PC-3 (cell line): ENCODE results near the gene ADAMTS9. TPM values are rescaled to one million over a fixed set of nuclear protein-coding genes. Genes with fewer than 3 reads are reported as not detected.

Source experiments
- ATAC-seq: fragments of 200-7000 bp; cut with Tn5 transposase; 2 replicates; pipeline ENCODE4 v1.9.1; 2020; ENCODE audit warnings: mild to moderate bottlenecking, moderate library complexity
- BruUV-seq: library from RNA; stranded (reverse); fragments of 400-500 nt; replicated peaks from 2 replicates; lab custom pipeline; 2021; lab: Mats Ljungman, UMichigan
- CTCF ChIA-PET: fragments of 300-600 bp; sonication (Branson Sonifier 250); formaldehyde crosslinking; loops from one replicate; lab custom pipeline; 2022; ENCODE audit warnings: antibody characterized with exemption; lab: Charles Lee
- POLR2A ChIA-PET: fragments of 300-600 bp; sonication (Branson Sonifier 250); formaldehyde crosslinking; loops from one replicate; lab custom pipeline; 2022; ENCODE audit warnings: antibody characterized with exemption; ENCODE audit not compliant: unreplicated experiment; lab: Charles Lee
- DNase-seq: peaks from one replicate; pipeline ENCODE4 v3.0.0-alpha.2; 2015
- H2AFZ ChIP-seq: fragments of 300-600 bp; sonication (generic); 2 replicates; pipeline ENCODE4 v1.6.0; 2016; ENCODE audit warnings: antibody characterized with exemption, low read length
- H3F3A ChIP-seq: fragments of 300-600 bp; sonication (generic); one replicate; pipeline ENCODE4 v1.6.0; 2017; ENCODE audit warnings: antibody characterized with exemption, low read length, control low read depth, mild to moderate bottlenecking; ENCODE audit not compliant: unreplicated experiment
- H3K27ac ChIP-seq: fragments of 300-600 bp; sonication (generic); 2 replicates; pipeline ENCODE4 v1.5.1; 2016; ENCODE audit warnings: mild to moderate bottlenecking, low read length
- H3K27me3 ChIP-seq: fragments of 300-600 bp; sonication (generic); 2 replicates; pipeline ENCODE4 v1.6.1; 2016; ENCODE audit warnings: low read length, mixed read lengths
- H3K36me3 ChIP-seq: fragments of 300-600 bp; sonication (generic); 2 replicates; pipeline ENCODE4 v1.6.1; 2016; ENCODE audit warnings: low read depth, mixed run types, low read length, mixed read lengths
- H3K4me1 ChIP-seq: fragments of 300-600 bp; sonication (generic); 2 replicates; pipeline ENCODE4 v1.5.1; 2016; ENCODE audit warnings: low read length; ENCODE audit not compliant: insufficient read depth
- H3K4me2 ChIP-seq: fragments of 300-600 bp; sonication (generic); 2 replicates; pipeline ENCODE4 v1.6.0; 2016; ENCODE audit warnings: low read length
- H3K4me3 ChIP-seq: fragments of 300-600 bp; sonication (generic); 2 replicates; pipeline ENCODE4 v1.5.1; 2016; ENCODE audit warnings: mild to moderate bottlenecking, low read length, mixed read lengths
- H3K79me2 ChIP-seq: fragments of 300-600 bp; sonication (generic); 2 replicates; pipeline ENCODE4 v1.6.1; 2017; ENCODE audit warnings: low read length, mixed read lengths
- H3K9ac ChIP-seq: fragments of 300-600 bp; sonication (generic); 2 replicates; pipeline ENCODE4 v1.6.0; 2016; ENCODE audit warnings: mild to moderate bottlenecking, low read length
- H3K9me2 ChIP-seq: fragments of 300-600 bp; sonication (generic); replicated peaks from 2 replicates; pipeline ENCODE4 v1.6.1; 2016; ENCODE audit warnings: mixed run types, low read length, mixed read lengths
- H3K9me3 ChIP-seq: fragments of 300-600 bp; sonication (generic); 2 replicates; pipeline ENCODE4 v1.6.1; 2016; ENCODE audit warnings: low read length, mixed read lengths
- H4K20me1 ChIP-seq: fragments of 300-600 bp; sonication (generic); 2 replicates; pipeline ENCODE4 v1.6.1; 2016; ENCODE audit warnings: low read length, mixed read lengths
- CTCF ChIP-seq: fragments of 300-600 bp; sonication (generic); conservative IDR thresholded peaks from 2 replicates; pipeline ENCODE4 v1.5.1; 2017; ENCODE audit warnings: antibody characterized with exemption, low read depth, mild to moderate bottlenecking, low read length
- EZH2 ChIP-seq: fragments of 300-600 bp; sonication (generic); IDR thresholded peaks from one replicate; pipeline ENCODE4 v1.6.1; 2017; ENCODE audit warnings: antibody characterized with exemption, mild to moderate bottlenecking, low read length; ENCODE audit not compliant: unreplicated experiment
- EZH2phosphoT487 ChIP-seq: fragments of 300-600 bp; sonication (generic); IDR thresholded peaks from 2 replicates; pipeline ENCODE4 v1.6.1; 2018; ENCODE audit warnings: mild to moderate bottlenecking, antibody characterized with exemption, low read length, borderline replicate concordance
- intact Hi-C: fragments of 100-400 bp; cut with micrococcal nuclease; formaldehyde crosslinking; loops from 2 replicates; pipeline ENCODE4 v1.9.0; 2023
- total RNA-seq: library from RNA; depleted of rRNA; stranded (reverse); fragments of >200 nt; gene quantifications from 2 replicates; pipeline ENCODE4 v1.2.3, GENCODE V29; 2014

The ADAMTS9 gene
- total RNA-seq, 1 experiment from 2014 or later = 0.55 TPM

DNA sequence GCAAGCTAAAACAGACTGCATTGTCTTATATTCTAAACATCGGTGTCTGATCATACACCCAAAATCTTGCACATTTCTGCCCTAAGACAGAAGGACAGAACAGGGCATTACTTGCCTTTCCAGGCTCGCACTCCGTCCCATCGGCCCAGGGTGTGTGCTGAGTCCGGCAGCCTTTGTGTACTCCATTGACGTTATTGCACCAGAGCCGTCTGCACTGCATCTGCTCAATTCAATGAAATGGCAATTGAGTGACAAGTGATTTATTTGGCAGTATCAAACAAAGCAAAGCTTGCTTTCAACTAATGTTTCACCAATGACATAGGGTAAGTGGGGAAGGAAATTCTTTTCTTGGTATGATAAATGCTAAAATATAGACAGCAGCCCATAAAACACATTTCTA, 40.0 kb downstream of the ADAMTS9 start:
- ChIA-PET CTCF (no interaction called here), POLR2A (no interaction called here)
- H3K9ac ChIP-seq = no peak overlapping the region
- no peaks in the 10 kb centered on the region for H3K4me1 ChIP-seq
- no peak overlapping the region for H3K27ac ChIP-seq
- no peaks in the 10 kb centered on the region for H4K20me1 ChIP-seq
- H3K4me3 ChIP-seq = no peak overlapping the region
- H3K9me2 ChIP-seq = no peaks in the 10 kb centered on the region
- no peaks in the 10 kb centered on the region for H3F3A ChIP-seq
- no peak overlapping the region for H2AFZ ChIP-seq
- BruUV-seq = no TSS peak
- H3K27me3 ChIP-seq = no peaks in the 10 kb centered on the region
- intact Hi-C loops = no loop called here
- no peak overlapping the region for H3K4me2 ChIP-seq
- no peaks in the 10 kb centered on the region for H3K79me2 ChIP-seq
- TF ChIP-seq EZH2phosphoT487 (no peak), EZH2 (no peak), CTCF (no peak)
- DNase-seq (no peak), ATAC-seq (no peak)
- no peaks in the 10 kb centered on the region for H3K9me3 ChIP-seq
- no peaks in the 10 kb centered on the region for H3K36me3 ChIP-seq

- H3K79me2 ChIP-seq = no peaks in the 10 kb centered on the region
- H3K4me1 ChIP-seq = no peaks in the 10 kb centered on the region
- no peak for DNase-seq
- H3F3A ChIP-seq = no peaks in the 10 kb centered on the region
- ChIA-PET POLR2A (no interaction called here), CTCF (no interaction called here)
- H3K9me3 ChIP-seq = no peaks in the 10 kb centered on the region
- H4K20me1 ChIP-seq = no peaks in the 10 kb centered on the region
- ATAC-seq = no peak
- no peaks in the 10 kb centered on the region for H3K27me3 ChIP-seq
- H2AFZ ChIP-seq = no peak overlapping the region
- no peak for TF ChIP-seq CTCF
- no peak overlapping the region for H3K27ac ChIP-seq
- no peaks in the 10 kb centered on the region for H3K9me2 ChIP-seq
- BruUV-seq = no TSS peak
- H3K4me3 ChIP-seq = no peak overlapping the region
- intact Hi-C loops = no loop called here
- H3K4me2 ChIP-seq = no peak overlapping the region
- no peak overlapping the region for H3K9ac ChIP-seq
- no peaks in the 10 kb centered on the region for H3K36me3 ChIP-seq
Observed at GRCh38 chr3:64645243-64645642, 42.6 kb downstream of the ADAMTS9 start.

DNA sequence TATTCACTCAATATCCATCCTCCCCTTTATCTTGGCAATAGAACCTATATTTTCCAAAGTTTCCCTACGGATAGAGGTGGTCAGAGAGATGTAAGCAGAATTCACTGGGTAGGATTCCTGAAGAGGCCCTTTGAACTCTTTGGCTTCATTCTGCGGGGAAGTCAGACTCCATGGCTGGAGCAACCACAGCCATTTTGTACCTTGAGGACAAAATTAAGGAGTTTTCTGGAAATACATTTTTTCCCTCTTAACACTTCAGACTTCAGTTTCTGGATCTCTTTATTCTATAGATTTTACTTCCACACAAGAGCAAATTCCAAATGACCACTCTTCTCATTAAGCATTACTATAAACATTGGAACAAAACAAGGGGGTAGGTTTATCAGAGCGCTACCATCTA, 43.3 kb downstream of the ADAMTS9 start:
- ChIA-PET CTCF (no interaction called here), POLR2A (no interaction called here)
- no peak overlapping the region for H3K4me2 ChIP-seq
- no peaks in the 10 kb centered on the region for H3K9me2 ChIP-seq
- H3K27me3 ChIP-seq = no peaks in the 10 kb centered on the region
- H4K20me1 ChIP-seq = no peaks in the 10 kb centered on the region
- H3K36me3 ChIP-seq = no peaks in the 10 kb centered on the region
- H3K9ac ChIP-seq = no peak overlapping the region
- no TSS peak for BruUV-seq
- no peaks in the 10 kb centered on the region for H3K4me1 ChIP-seq
- no peak overlapping the region for H2AFZ ChIP-seq
- H3K4me3 ChIP-seq = no peak overlapping the region
- ATAC-seq = no peak
- H3K27ac ChIP-seq = no peak overlapping the region
- intact Hi-C loops = no loop called here
- H3F3A ChIP-seq = no peaks in the 10 kb centered on the region
- DNase-seq = no peak
- no peak for TF ChIP-seq CTCF
- no peak for TF ChIP-seq EZH2
- no peak for TF ChIP-seq EZH2phosphoT487
- no peaks in the 10 kb centered on the region for H3K79me2 ChIP-seq
- no peaks in the 10 kb centered on the region for H3K9me3 ChIP-seq
